NCI-H82 treated with DMSO at 0.1 percent for 48 hours (cell line): ENCODE measurements around the gene STK38.

Experiments used
- DNase-seq: peaks from one replicate; lab custom pipeline; 2025; ENCODE audit not compliant: unreplicated experiment; lab: John Stamatoyannopoulos, UW

STK38 gene

GRCh38 chr6:36566418-36566905, 19.2 kb upstream of the STK38 start:
- no peak for DNase-seq

DNA sequence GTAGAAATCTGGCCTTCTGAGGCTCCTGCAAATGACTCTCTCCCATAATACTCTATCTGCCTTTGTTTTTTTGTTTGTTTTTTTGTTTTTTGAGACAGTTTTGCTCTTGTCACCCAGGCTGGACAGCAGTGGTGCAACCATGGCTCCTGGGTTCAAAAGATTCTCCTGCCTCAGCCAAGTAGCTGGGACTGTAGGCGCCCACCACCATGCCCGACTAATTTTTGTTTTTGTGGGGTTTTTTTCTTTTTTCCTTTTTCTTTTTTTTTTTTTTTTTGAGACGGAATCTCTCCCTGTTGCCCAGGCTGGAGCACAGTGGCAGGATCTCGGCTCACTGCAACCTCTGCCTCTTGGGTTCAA, 16.6 kb upstream of the STK38 start:
- no peak for DNase-seq

GRCh38 chr6:36563237-36563927, 16.1 kb upstream of the STK38 start:
- DNase-seq: peak; percentile 39

GRCh38 chr6:36560822-36561221, 13.5 kb upstream of the STK38 start:
- no peak for DNase-seq

- no peak for DNase-seq
Measured at GRCh38 chr6:36559011-36559793, 11.9 kb upstream of the STK38 start.

GRCh38 chr6:36556281-36556680, 9.0 kb upstream of the STK38 start:
- DNase-seq: no peak

- DNase-seq: no peak
Measured at GRCh38 chr6:36555750-36556252, 8.5 kb upstream of the STK38 start.

DNA sequence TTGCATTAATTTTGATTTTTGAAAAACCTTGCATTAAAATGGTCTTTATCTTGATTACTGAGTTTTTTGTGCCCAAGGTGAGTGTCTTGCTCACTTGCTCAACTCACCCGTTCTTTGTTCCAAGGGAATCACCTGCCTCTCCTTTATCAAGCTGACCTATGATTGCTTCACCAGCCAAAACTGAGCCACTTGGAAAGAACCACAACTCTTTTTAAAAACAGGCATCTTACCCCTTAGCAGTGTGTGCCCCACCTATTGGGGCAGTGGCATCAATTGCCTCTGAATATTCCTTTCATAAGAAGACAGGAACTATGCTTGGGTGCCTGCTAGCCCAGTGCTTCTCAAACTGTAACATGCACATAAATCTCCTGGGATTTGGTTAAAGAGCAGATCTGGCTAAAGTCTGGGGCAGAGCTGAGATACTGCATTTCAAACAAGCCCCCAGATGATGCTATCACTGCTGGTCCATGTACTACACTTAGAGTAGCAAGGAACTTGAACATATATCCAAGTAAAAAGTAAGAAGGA, 3.3 kb upstream of the STK38 start:
- no peak for DNase-seq

DNA sequence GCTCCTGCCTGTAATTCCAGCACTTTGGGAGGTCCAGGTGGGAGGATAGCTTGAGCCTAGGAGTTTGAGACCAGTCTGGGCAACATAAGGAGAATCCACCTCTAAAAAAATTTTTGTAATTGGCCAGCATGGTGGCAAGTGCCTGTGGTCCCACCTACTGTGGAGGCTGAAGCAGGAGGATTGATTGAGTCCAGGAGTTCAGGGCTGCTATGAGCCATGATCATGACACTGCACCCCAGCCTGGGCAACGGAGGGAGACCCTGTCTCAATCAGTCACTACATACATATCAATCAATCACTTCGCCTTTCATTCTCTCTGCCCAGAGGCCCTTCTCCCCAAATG, 1.1 kb upstream of the STK38 start:
- DNase-seq: no peak

- DNase-seq: no peak
Measured at GRCh38 chr6:36547646-36548400, 544 bp upstream of the STK38 start.

DNA sequence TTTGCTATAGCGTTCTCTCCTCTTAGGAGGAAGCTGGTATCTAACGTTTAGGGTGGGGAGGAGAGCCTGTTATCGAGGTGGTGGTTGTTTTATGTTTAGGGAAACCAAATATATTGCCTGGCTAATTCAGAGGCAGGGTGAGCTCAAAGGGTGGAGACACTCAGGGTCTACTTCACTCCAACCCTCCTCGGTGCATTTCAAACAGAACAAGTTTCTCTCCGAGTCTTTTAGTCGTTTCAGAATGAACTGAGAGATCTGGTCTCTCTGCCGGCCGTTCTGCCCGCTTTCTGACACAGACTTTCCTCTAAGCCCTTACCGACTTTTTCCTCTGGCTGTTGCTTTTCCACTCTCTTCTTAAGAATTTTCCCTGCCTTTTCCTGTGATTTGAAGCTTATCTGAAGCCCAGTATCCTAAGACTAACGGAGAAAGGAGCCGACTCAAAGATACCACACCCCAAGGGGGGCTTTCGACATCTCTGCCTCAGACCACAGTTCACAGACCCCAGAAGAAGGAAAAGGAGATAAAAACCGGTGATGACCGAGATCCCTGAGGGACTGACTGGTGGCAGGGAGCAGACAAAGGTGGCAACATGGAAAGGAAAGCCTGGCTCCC, 865 bp downstream of the STK38 start:
- DNase-seq: no peak

GRCh38 chr6:36545767-36546307, 1.4 kb downstream of the STK38 start:
- DNase-seq: peak; percentile 62

- no peak for DNase-seq
Measured at GRCh38 chr6:36544228-36544627, 3.1 kb downstream of the STK38 start.

GRCh38 chr6:36542041-36542440, 5.2 kb downstream of the STK38 start:
- no peak for DNase-seq

DNA sequence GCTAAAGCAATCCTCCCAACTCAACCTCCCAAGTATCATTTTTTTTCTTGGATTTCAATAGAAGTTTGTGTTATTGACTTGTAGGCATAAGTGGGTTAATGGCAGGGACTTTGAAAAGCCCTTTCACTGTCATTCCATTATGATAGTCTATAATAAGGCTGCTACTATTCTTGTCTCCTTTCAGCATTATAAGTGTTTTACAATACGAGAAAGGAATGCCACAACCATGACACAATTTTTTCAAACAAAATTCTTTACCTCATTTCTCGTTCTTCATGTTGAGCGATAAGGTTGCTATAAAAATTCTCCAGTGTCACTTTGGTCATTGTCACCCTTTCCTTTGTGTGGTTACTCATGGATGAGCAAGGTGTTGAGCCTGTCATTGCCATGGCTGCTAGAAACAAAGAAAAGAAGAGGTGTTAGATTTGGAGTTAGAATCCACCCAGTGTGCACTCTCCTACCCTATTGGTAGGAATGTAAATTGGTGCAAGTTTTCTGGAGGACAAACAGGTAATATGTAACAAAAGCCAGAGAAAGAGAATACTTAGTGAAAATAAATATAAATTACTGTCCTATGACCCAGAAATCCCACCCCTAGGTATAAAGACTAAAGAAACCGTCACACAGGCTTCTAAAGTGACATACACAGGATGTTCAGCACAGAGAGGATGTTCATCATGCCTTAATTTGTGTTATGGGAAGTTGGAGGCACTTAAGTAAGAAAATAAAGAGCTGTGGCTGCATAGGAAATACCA, 7.3 kb downstream of the STK38 start:
- DNase-seq: no peak

DNA sequence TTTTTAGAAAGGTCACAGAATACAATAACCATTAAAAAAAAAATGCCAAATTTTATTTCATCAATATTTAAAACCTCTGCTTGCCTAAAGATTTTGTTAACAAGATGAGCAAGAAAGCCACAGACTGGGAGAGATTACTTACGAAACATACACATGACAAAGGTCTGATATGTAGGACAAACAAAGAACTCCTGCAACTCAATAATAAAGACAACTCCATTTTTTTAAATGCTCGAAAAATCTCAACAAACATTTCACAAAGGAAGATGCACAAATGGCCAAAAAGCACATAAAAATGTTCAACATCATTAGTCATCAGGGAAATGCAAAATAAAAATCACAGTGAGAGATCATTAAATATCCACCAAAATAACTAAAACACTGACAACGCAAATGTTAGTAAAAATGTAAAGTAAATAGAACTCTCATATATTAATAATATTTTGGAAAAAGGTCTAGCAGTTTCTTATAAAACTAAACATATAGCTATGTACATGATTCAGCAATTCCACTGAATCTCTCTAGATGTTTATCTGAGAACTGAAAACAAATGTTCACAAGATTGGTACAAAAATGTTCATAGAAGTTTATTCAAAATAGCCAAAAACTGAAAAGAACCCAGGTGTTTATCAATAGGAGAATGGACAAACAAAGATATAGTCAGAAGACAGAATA, 10.3 kb downstream of the STK38 start:
- DNase-seq: no peak

DNA sequence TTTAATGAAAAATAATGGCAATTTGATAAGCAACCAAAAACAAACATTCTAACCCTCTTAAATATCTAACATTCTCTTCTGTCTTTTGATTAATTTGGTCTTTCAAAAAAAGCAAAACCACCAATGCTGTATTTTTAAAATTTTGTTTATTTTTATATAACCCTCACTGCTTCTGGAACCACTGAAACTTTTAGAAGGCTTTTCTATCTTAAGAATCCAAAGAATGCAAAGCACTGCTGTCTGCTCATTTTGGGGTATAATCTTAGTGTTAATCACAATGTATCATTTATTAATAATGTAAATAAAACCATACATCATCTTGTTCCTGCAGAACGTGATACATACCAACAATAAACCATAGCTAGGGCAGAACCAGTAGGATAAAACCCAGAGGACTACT, 14.0 kb downstream of the STK38 start:
- DNase-seq: no peak

GRCh38 chr6:36526066-36526465, 21.2 kb downstream of the STK38 start:
- no peak for DNase-seq

DNA sequence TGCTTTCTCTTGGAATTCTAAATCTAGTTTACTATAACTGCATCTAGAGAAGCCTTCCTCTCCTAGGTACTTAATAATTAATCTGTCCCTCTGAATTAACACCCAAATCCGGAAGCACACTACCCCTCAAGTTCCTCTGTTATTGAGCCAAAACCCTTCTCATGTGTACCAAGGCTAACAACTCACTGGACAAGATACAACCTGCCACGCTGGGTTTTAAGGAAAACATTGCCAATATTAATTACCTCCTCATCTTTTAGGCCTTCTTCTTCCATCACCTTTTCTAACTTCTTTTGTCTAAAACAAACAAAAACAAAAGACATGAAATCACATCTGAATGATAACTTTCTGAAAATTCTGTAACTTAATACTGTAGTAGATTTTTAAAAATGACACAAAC, 21.9 kb downstream of the STK38 start:
- no peak for DNase-seq

DNA sequence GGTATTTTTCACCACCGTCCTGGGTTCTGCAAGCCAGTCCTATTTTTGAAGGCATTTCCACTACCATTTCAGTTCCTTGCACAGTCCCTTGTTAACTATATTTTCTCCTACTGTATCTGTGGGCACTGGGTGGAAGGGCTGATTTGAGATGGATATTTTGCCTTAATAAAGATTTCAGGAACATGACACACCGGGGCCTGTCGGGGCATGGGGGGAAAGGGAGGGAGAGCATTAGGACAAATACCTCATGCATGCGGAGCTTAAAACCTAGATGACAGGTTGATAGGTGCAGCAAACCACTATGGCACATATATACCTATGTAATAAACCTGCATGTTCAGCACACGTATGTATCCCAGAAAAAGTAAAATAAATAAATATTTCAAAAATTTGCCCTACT, 22.4 kb downstream of the STK38 start:
- DNase-seq: no peak
